ENCODE data around the gene ASAP2. TPM values are rescaled to one million over a fixed set of nuclear protein-coding genes. Genes with fewer than 3 reads are reported as not detected.

ASAP2 gene
- polyA plus RNA-seq, 1 donor (not counting 4 experiments of a cell fraction or from before 2014, with no cell fraction given), result 54.2 TPM

GRCh38 chr2:9391961-9392720 is 185.5 kb downstream of the ASAP2 start:
- Histone ChIP-seq H4K20me1 (ENCODE audit: control insufficient read depth, extremely low read depth, insufficient read depth, low read length) (peaks cover 3% of the 10 kb centered on the region), H3K4me2 (ENCODE audit: control insufficient read depth, extremely low read depth, insufficient read depth, low read depth, low read length) (no peak overlapping the region), H3K4me1 (ENCODE audit: control insufficient read depth, extremely low read depth, insufficient read depth, low read length) (peaks cover 1% of the 10 kb centered on the region), H3K79me2 (ENCODE audit: control insufficient read depth, insufficient read depth, low read length) (no peaks in the 10 kb centered on the region), H3K9ac (ENCODE audit: control insufficient read depth, extremely low read depth, insufficient read depth, low read length) (no peak overlapping the region), H3K9me1 (ENCODE audit: control insufficient read depth, extremely low read depth, insufficient read depth, low read length) (peaks cover 2% of the 10 kb centered on the region), H2AFZ (ENCODE audit: control insufficient read depth, low read length) (no peak overlapping the region), H3K4me3 (ENCODE audit: control insufficient read depth in 2 of 3, extremely low read depth in 1 of 3, insufficient read depth in 2 of 3, low read depth in 1 of 3, low read length in 3 of 3) (no peak overlapping the region), H3K9me3 (ENCODE audit: control insufficient read depth, low read depth, low read length) (no peaks in the 10 kb centered on the region), H3K27ac (ENCODE audit: control insufficient read depth, insufficient read depth, low read length) (no peak overlapping the region), H3K36me3 (ENCODE audit: control insufficient read depth in 2 of 2, extremely low read depth in 1 of 2, insufficient read depth in 2 of 2, low read length in 2 of 2) (peaks cover 47 to 67% of the 10 kb centered on the region in 2 experiments), H3K27me3 (ENCODE audit: control insufficient read depth, extremely low read depth, insufficient read depth, low read length) (no peaks in the 10 kb centered on the region)
- dilution Hi-C loops (cut with MboI; ENCODE audit: extremely low pct_ligation_motif_present, low sequenced_read_pairs), result no loop called here
- FAIRE-seq, result no peak
- no peak for TF ChIP-seq EZH2 (IDR thresholded peaks at IDR 0.05; ENCODE audit: low read length)
- TF ChIP-seq CTCF (optimal IDR thresholded peaks at IDR 0.05 in 1 of 3, IDR thresholded peaks at IDR 0.05 in 1 of 3, conservative IDR thresholded peaks at IDR 0.05 in 1 of 3; ENCODE audit: extremely low read depth in 1 of 3, insufficient read depth in 2 of 3, low read length in 3 of 3), result no peak
- no peak for DNase-seq (ENCODE audit: low read depth, low spot score)

DNA sequence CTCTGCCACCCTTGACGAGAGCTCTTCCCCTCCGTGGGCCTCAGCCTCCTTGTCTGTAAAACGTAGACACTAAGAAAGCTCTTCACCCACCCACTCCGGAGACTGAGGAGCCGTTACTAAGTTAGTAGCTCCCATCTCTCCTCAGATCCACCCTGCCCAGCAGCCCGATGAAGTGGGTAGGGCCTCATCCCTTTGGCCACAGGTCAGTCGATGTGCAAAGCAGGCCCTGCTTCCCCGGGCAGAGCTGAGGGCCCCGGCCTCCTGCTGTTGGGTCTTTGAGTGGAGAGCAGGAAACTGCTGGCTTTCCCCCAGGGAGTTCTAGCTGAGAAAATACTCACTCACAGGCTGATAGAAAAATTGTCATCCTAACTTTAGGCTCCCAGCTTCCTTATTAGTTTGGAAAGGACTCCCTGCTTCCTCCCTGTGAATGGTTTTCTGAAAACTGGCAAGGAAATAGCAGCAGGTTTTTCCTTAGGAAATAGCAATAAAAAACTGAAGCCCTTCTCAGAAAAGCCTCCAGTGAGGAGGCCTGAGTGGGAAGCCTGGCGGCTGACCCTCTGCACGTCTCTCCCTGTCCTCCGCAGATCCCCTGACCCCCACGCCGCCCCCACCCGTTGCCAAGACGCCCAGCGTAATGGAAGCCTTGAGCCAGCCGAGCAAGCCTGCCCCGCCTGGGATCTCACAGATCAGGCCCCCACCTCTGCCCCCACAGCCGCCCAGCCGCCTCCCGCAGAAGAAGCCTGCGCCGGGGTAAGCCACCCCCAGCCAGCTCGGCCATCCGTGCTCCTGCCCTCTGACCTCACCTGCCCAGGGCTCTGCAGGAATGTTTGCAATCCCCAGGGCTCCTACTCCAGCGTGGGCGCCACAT is 186.5 kb downstream of the ASAP2 start:
- FAIRE-seq, result no peak
- no peaks in the 10 kb centered on the region for H3K27me3 ChIP-seq (ENCODE audit: control insufficient read depth, extremely low read depth, insufficient read depth, low read length)
- H3K36me3 ChIP-seq (ENCODE audit: control insufficient read depth in 2 of 2, extremely low read depth in 1 of 2, insufficient read depth in 2 of 2, low read length in 2 of 2), result peaks cover 45 to 58% of the 10 kb centered on the region in 2 experiments
- no peak overlapping the region for H3K27ac ChIP-seq (ENCODE audit: control insufficient read depth, insufficient read depth, low read length)
- no peak overlapping the region for H2AFZ ChIP-seq (ENCODE audit: control insufficient read depth, low read length)
- H3K4me2 ChIP-seq (ENCODE audit: control insufficient read depth, extremely low read depth, insufficient read depth, low read depth, low read length), result no peak overlapping the region
- no peaks in the 10 kb centered on the region for H3K9me3 ChIP-seq (ENCODE audit: control insufficient read depth, low read depth, low read length)
- H3K4me1 ChIP-seq (ENCODE audit: control insufficient read depth, extremely low read depth, insufficient read depth, low read length), result no peaks in the 10 kb centered on the region
- no peak overlapping the region for H3K9ac ChIP-seq (ENCODE audit: control insufficient read depth, extremely low read depth, insufficient read depth, low read length)
- TF ChIP-seq EZH2 (IDR thresholded peaks at IDR 0.05; ENCODE audit: low read length) (no peak), CTCF (optimal IDR thresholded peaks at IDR 0.05 in 1 of 3, IDR thresholded peaks at IDR 0.05 in 1 of 3, conservative IDR thresholded peaks at IDR 0.05 in 1 of 3; ENCODE audit: extremely low read depth in 1 of 3, insufficient read depth in 2 of 3, low read length in 3 of 3) (no peak)
- dilution Hi-C loops (cut with MboI; ENCODE audit: extremely low pct_ligation_motif_present, low sequenced_read_pairs), result no loop called here
- peaks cover 3% of the 10 kb centered on the region for H4K20me1 ChIP-seq (ENCODE audit: control insufficient read depth, extremely low read depth, insufficient read depth, low read length)
- no peak overlapping the region for H3K4me3 ChIP-seq (ENCODE audit: control insufficient read depth in 2 of 3, extremely low read depth in 1 of 3, insufficient read depth in 2 of 3, low read depth in 1 of 3, low read length in 3 of 3)
- peaks cover 2% of the 10 kb centered on the region for H3K9me1 ChIP-seq (ENCODE audit: control insufficient read depth, extremely low read depth, insufficient read depth, low read length)
- H3K79me2 ChIP-seq (ENCODE audit: control insufficient read depth, insufficient read depth, low read length), result no peaks in the 10 kb centered on the region
- no peak for DNase-seq (ENCODE audit: low read depth, low spot score)
